GM19467 (cell line): ENCODE data around the gene FKBP8.

Source experiments
- ATAC-seq: cut with Tn5 transposase; IDR thresholded peaks from one replicate; pipeline ENCODE4 v1.9.1; 2021; ENCODE audit warnings: mild to moderate bottlenecking, moderate library complexity; ENCODE audit not compliant: unreplicated experiment

The FKBP8 gene

GRCh38 chr19:18522124-18522861 lies 21.1 kb downstream of the FKBP8 start:
- peak; percentile 81 for ATAC-seq

- ATAC-seq: peak; percentile 4
Measured at GRCh38 chr19:18521692-18522123, 21.7 kb downstream of the FKBP8 start, which contains the start of gene ELL. Gene ELL (minus strand): TSS chr19:18522070. CDS start chr19:18522055, 15 bp downstream.

GRCh38 chr19:18520848-18521691 lies 22.3 kb downstream of the FKBP8 start:
- ATAC-seq: no peak

GRCh38 chr19:18519962-18520847 lies 23.2 kb downstream of the FKBP8 start:
- ATAC-seq: no peak

GRCh38 chr19:18518639-18519038 lies 24.7 kb downstream of the FKBP8 start:
- ATAC-seq: no peak

GRCh38 chr19:18517606-18518005 lies 25.8 kb downstream of the FKBP8 start:
- ATAC-seq: no peak

- ATAC-seq: no peak
Measured at GRCh38 chr19:18515959-18516358, 27.4 kb downstream of the FKBP8 start.

- ATAC-seq: no peak
Measured at GRCh38 chr19:18514800-18515682, 28.3 kb downstream of the FKBP8 start.

GRCh38 chr19:18513868-18514267 lies 29.5 kb downstream of the FKBP8 start:
- no peak for ATAC-seq

- ATAC-seq: no peak
Measured at GRCh38 chr19:18510216-18510615, 33.2 kb downstream of the FKBP8 start.

GRCh38 chr19:18508585-18508984 lies 34.8 kb downstream of the FKBP8 start:
- ATAC-seq: no peak

GRCh38 chr19:18507727-18508440 lies 35.5 kb downstream of the FKBP8 start:
- no peak for ATAC-seq

- ATAC-seq: no peak
Measured at GRCh38 chr19:18507021-18507726, 36.2 kb downstream of the FKBP8 start.

GRCh38 chr19:18506101-18506930 lies 37.1 kb downstream of the FKBP8 start:
- no peak for ATAC-seq

- no peak for ATAC-seq
Measured at GRCh38 chr19:18504886-18505610, 38.3 kb downstream of the FKBP8 start.

- ATAC-seq: peak; percentile 50
Measured at GRCh38 chr19:18503971-18504885, 39.1 kb downstream of the FKBP8 start.
